Esophagus muscularis mucosa (tissue), 4 donors: Measurements from ENCODE around the gene SYN1. TPM values are rescaled to one million over a fixed set of nuclear protein-coding genes. Genes with fewer than 3 reads are reported as not detected.
A peak's percentile ranks its signal among the peaks of the same experiment; 100 is the strongest.

ENCODE experiments used
- DNase-seq: peaks from one replicate; pipeline ENCODE4 v3.0.0-alpha.2; 2017; ENCODE audit errors: extremely low spot score
- H3K27ac ChIP-seq, 4 donors: fragments of 200-600 bp; sonication (generic); replicated peaks in 1 of 4; 1 replicate in 3 of 4; 2 replicates in 1 of 4; pipeline ENCODE4 v1.5.1; 2016 to 2019; ENCODE audit warnings: mild to moderate bottlenecking in 1 of 4
- H3K27me3 ChIP-seq, 4 donors: fragments of 200-600 bp; sonication (generic); one replicate each; pipeline versions ENCODE4 v1.5.1 to v1.6.0; 2016 to 2019
- H3K36me3 ChIP-seq, 4 donors: fragments of 200-600 bp; sonication (generic); one replicate each; pipeline ENCODE4 v1.5.1; 2016 to 2019
- H3K4me1 ChIP-seq, 4 donors: fragments of 200-600 bp; sonication (generic); one replicate each; pipeline ENCODE4 v1.5.1; 2016 to 2019
- H3K4me3 ChIP-seq, 4 donors: fragments of 200-600 bp; sonication (generic); 1 replicate in 2 of 4; 2 replicates in 2 of 4; pipeline ENCODE4 v1.5.1; 2016 to 2019; ENCODE audit warnings: mild to moderate bottlenecking in 4 of 4, moderate library complexity in 1 of 4
- H3K9me3 ChIP-seq, 4 donors: fragments of 200-600 bp; sonication (generic); 1 replicate in 3 of 4; 2 replicates in 1 of 4; pipeline ENCODE4 v1.5.1; 2016 to 2019
- CTCF ChIP-seq, 3 experiments: fragments of 200-600 bp in 2 of 3; fragments of 450-650 bp in 1 of 3; sonication (generic) in 2 of 3; IDR thresholded peaks; one replicate each; pipeline ENCODE4 v1.5.1; 2017 to 2019; ENCODE audit warnings: antibody characterized with exemption in 3 of 3, mild to moderate bottlenecking in 2 of 3, moderate library complexity in 1 of 3
- EP300 ChIP-seq: sonication (generic); formaldehyde crosslinking; IDR thresholded peaks from one replicate; pipeline ENCODE4 v1.6.1; 2017; ENCODE audit warnings: antibody characterized with exemption
- POLR2A ChIP-seq: fragments of 450-650 bp; IDR thresholded peaks from one replicate; pipeline ENCODE4 v1.6.1; 2017; ENCODE audit warnings: antibody characterized with exemption, moderate library complexity, mild to moderate bottlenecking, low read depth
- POLR2AphosphoS5 ChIP-seq, 2 donors: sonication (generic); formaldehyde crosslinking; IDR thresholded peaks; one replicate each; pipeline ENCODE4 v1.6.1; 2017; ENCODE audit warnings: antibody characterized with exemption in 2 of 2
- WGBS: methylation state at CpG from one replicate; pipeline ENCODE4 v1.1.5; 2018; 5-methylcytosine and 5-hydroxymethylcytosine counted together
- intact Hi-C: fragments of 100-400 bp; cut with DNase I; formaldehyde crosslinking; loops from one replicate; pipeline ENCODE4 v1.15.1; 2023
- total RNA-seq, 4 donors: library from RNA; depleted of rRNA; stranded (reverse); fragments of >200 nt; gene quantifications; one replicate each; pipeline versions ENCODE4 v1.1.0 to v1.2.1, GENCODE V29; 2016

SYN1 gene
- total RNA-seq, 4 donors from 2014 or later: 0.42 to 0.98 (median 0.56) TPM

GRCh38 chrX:47646636-47647035 is 27.0 kb upstream of the SYN1 start:
- H3K4me3 ChIP-seq: no peak overlapping the region
- WGBS: 82% methylated on average over 6 of the region's 6 CpGs
- TF ChIP-seq EP300 (no peak), CTCF (IDR thresholded peaks at IDR 0.05) (no peak), POLR2A (no peak), POLR2AphosphoS5 (IDR thresholded peaks at IDR 0.05) (no peak)
- no peaks in the 10 kb centered on the region for H3K36me3 ChIP-seq
- intact Hi-C loops: loop anchor here (10.0 kb wide), 1 partner anchor 378 kb away; no protein-coding TSS in a partner anchor
- peaks cover 11 to 37% (median 28%) of the 10 kb centered on the region in 4 donors for H3K4me1 ChIP-seq
- peaks cover 0 to 6% (median 0%) of the 10 kb centered on the region in 4 donors for H3K27me3 ChIP-seq
- DNase-seq: no peak
- H3K9me3 ChIP-seq: no peaks in the 10 kb centered on the region
- no peak overlapping the region for H3K27ac ChIP-seq

GRCh38 chrX:47645530-47645929 is 25.9 kb upstream of the SYN1 start:
- Histone ChIP-seq H3K4me3 (no peak overlapping the region), H3K27me3 (peaks cover 0 to 6% (median 0%) of the 10 kb centered on the region in 4 donors), H3K9me3 (no peaks in the 10 kb centered on the region), H3K4me1 (peaks cover 6 to 30% (median 21%) of the 10 kb centered on the region in 4 donors), H3K27ac (no peak overlapping the region), H3K36me3 (peaks cover 0 to 10% (median 9%) of the 10 kb centered on the region in 4 donors)
- TF ChIP-seq EP300 (no peak), POLR2A (no peak), POLR2AphosphoS5 (IDR thresholded peaks at IDR 0.05) (no peak), CTCF (IDR thresholded peaks at IDR 0.05) (no peak)
- intact Hi-C loops: loop anchor here (10.0 kb wide), 1 partner anchor 379 kb away; no protein-coding TSS in a partner anchor
- whole genome bisulfite sequencing: 80% methylated on average over 4 of the region's 10 CpGs
- DNase-seq: no peak

- no peak for DNase-seq
- peaks cover 0 to 8% (median 0%) of the 10 kb centered on the region in 4 donors for H3K9me3 ChIP-seq
- H3K27me3 ChIP-seq: peaks cover 0 to 6% (median 0%) of the 10 kb centered on the region in 4 donors
- H3K27ac ChIP-seq: no peak overlapping the region
- peak in 2 of 3 experiments; percentile 26 to 34 for TF ChIP-seq CTCF (IDR thresholded peaks at IDR 0.05)
- TF ChIP-seq POLR2AphosphoS5 (IDR thresholded peaks at IDR 0.05): no peak
- intact Hi-C loops: loop anchor here (10.0 kb wide), 1 partner anchor 380 kb away; no protein-coding TSS in a partner anchor
- H3K4me3 ChIP-seq: no peak overlapping the region
- H3K4me1 ChIP-seq: peaks cover 6 to 30% (median 20%) of the 10 kb centered on the region in 4 donors
- H3K36me3 ChIP-seq: peaks cover 0 to 19% (median 17%) of the 10 kb centered on the region in 4 donors
- 59% methylated on average over 12 of the region's 12 CpGs for WGBS
These were observed 25.0 kb upstream of the SYN1 start for GRCh38 chrX:47644557-47645091.

- intact Hi-C loops: loop anchor here (10.0 kb wide), 1 partner anchor 381 kb away; no protein-coding TSS in a partner anchor
- H3K27ac ChIP-seq: no peak overlapping the region
- DNase-seq: no peak
- TF ChIP-seq POLR2A (no peak), CTCF (IDR thresholded peaks at IDR 0.05) (peak; percentile 14 to 40 (median 28))
- H3K4me3 ChIP-seq: no peak overlapping the region
- H3K27me3 ChIP-seq: peaks cover 0 to 6% (median 0%) of the 10 kb centered on the region in 4 donors
- H3K9me3 ChIP-seq: peaks cover 0 to 15% (median 0%) of the 10 kb centered on the region in 4 donors
- H3K36me3 ChIP-seq: peaks cover 3 to 26% (median 24%) of the 10 kb centered on the region in 4 donors
- WGBS: 28% methylated on average over 2 of the region's 2 CpGs
- peaks cover 6 to 23% (median 13%) of the 10 kb centered on the region in 4 donors for H3K4me1 ChIP-seq
These were observed 24.3 kb upstream of the SYN1 start for GRCh38 chrX:47643926-47644325.
